PC-3 (cell line): ENCODE measurements around the gene OR10K1.

ENCODE experiments used
- EZH2 ChIP-seq: fragments of 300-600 bp; sonication (generic); IDR thresholded peaks from one replicate; pipeline ENCODE4 v1.6.1; 2017; ENCODE audit warnings: antibody characterized with exemption, mild to moderate bottlenecking, low read length; ENCODE audit not compliant: unreplicated experiment
- TF ChIP-seq, protein P1 (sequence below): fragments of 300-600 bp; sonication (generic); conservative IDR thresholded peaks from 2 replicates; pipeline ENCODE4 v1.5.1; 2017; ENCODE audit warnings: antibody characterized with exemption, low read depth, mild to moderate bottlenecking, low read length

- TF ChIP-seq, protein P1, sequence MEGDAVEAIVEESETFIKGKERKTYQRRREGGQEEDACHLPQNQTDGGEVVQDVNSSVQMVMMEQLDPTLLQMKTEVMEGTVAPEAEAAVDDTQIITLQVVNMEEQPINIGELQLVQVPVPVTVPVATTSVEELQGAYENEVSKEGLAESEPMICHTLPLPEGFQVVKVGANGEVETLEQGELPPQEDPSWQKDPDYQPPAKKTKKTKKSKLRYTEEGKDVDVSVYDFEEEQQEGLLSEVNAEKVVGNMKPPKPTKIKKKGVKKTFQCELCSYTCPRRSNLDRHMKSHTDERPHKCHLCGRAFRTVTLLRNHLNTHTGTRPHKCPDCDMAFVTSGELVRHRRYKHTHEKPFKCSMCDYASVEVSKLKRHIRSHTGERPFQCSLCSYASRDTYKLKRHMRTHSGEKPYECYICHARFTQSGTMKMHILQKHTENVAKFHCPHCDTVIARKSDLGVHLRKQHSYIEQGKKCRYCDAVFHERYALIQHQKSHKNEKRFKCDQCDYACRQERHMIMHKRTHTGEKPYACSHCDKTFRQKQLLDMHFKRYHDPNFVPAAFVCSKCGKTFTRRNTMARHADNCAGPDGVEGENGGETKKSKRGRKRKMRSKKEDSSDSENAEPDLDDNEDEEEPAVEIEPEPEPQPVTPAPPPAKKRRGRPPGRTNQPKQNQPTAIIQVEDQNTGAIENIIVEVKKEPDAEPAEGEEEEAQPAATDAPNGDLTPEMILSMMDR: no peak
- no peak for TF ChIP-seq EZH2
Observed at GRCh38 chr1:158516966-158517365, 55.3 kb downstream of the OR10K1 start.
